ENCODE results near the gene TAOK3. TPM values are rescaled to one million over a fixed set of nuclear protein-coding genes. Genes with fewer than 3 reads are reported as not detected.

Gene TAOK3
- total RNA-seq, 1 donor from 2014 or later: 1.1 TPM

DNA sequence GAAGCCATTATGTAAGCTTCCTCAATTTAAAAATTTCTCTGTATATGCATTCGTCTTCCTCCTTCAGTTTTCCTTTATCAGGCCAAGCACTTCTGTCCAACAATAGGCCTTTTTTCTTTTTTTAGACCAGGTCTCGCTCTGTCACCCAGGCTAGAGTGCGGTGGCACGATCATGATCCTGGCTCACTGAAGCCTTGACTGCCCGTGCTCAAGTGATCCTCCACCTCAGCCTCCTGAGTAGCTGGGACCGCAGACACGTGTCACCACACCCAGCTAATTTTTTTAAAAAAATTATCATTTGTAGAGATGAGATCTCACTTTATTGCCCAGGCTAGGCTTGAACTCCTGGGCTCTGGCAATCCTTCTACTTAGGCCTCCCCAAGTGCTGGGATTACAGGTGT lies 25.8 kb downstream of the TAOK3 start:
- Mint-ChIP-seq H3K27ac (no peak overlapping the region), H3K27me3 (ENCODE audit: insufficient read depth, low read depth) (no peaks in the 10 kb centered on the region), H3K4me1 (no peaks in the 10 kb centered on the region), H3K4me3 (no peak overlapping the region), H3K36me3 (no peaks in the 10 kb centered on the region), H3K9me3 (no peaks in the 10 kb centered on the region)
- H3K9me3 ChIP-seq (ENCODE audit: low read depth): no peaks in the 10 kb centered on the region
- no peaks in the 10 kb centered on the region for H3K36me3 ChIP-seq
- H3K9ac ChIP-seq: no peak overlapping the region
- DNase-seq (ENCODE audit: low spot score): no peak
- H2AFZ ChIP-seq (replicated peaks): no peak overlapping the region
- TF ChIP-seq EZH2 (IDR thresholded peaks at IDR 0.05) (no peak), EZH2phosphoT487 (IDR thresholded peaks at IDR 0.05) (no peak)
- TF ChIP-seq, protein P1, sequence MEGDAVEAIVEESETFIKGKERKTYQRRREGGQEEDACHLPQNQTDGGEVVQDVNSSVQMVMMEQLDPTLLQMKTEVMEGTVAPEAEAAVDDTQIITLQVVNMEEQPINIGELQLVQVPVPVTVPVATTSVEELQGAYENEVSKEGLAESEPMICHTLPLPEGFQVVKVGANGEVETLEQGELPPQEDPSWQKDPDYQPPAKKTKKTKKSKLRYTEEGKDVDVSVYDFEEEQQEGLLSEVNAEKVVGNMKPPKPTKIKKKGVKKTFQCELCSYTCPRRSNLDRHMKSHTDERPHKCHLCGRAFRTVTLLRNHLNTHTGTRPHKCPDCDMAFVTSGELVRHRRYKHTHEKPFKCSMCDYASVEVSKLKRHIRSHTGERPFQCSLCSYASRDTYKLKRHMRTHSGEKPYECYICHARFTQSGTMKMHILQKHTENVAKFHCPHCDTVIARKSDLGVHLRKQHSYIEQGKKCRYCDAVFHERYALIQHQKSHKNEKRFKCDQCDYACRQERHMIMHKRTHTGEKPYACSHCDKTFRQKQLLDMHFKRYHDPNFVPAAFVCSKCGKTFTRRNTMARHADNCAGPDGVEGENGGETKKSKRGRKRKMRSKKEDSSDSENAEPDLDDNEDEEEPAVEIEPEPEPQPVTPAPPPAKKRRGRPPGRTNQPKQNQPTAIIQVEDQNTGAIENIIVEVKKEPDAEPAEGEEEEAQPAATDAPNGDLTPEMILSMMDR (IDR thresholded peaks at IDR 0.05): no peak
- no peak overlapping the region for H3K27ac ChIP-seq
- no peak overlapping the region for H3K4me2 ChIP-seq
- no peak overlapping the region for H3K4me3 ChIP-seq
- peaks cover 9% of the 10 kb centered on the region for H3K4me1 ChIP-seq
- no peaks in the 10 kb centered on the region for H3F3A ChIP-seq (ENCODE audit: low read depth)
- H3K79me2 ChIP-seq (ENCODE audit: low read depth): no peaks in the 10 kb centered on the region
- no peaks in the 10 kb centered on the region for H4K20me1 ChIP-seq (ENCODE audit: low read depth)
- no peaks in the 10 kb centered on the region for H3K27me3 ChIP-seq

DNA sequence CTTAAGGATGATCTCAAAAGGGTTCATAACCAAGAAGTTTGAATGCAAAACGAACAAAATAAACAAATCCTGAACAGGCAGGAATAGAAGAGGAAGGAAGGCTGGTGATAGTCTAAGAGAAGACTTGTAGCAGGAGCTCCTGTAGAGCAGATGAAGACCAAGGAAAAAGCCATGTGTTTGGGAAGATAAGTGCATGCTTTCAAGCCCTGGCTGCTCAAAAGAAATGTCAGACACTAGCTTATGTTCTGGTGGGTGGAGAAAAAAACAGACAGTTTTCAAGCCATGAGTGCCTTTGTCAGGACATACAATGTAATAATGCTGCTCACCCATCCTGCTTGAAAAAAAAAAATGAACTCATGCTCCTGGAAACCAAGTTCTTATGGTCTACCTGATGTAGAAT lies 27.4 kb downstream of the TAOK3 start:
- no peaks in the 10 kb centered on the region for H3K9me3 Mint-ChIP-seq
- no peak overlapping the region for H3K4me2 ChIP-seq
- no peak overlapping the region for H2AFZ ChIP-seq (replicated peaks)
- no peak for DNase-seq (ENCODE audit: low spot score)
- peaks cover 9% of the 10 kb centered on the region for H3K4me1 ChIP-seq
- H3F3A ChIP-seq (ENCODE audit: low read depth): no peaks in the 10 kb centered on the region
- H4K20me1 ChIP-seq (ENCODE audit: low read depth): no peaks in the 10 kb centered on the region
- H3K9ac ChIP-seq: no peak overlapping the region
- H3K4me1 Mint-ChIP-seq: no peaks in the 10 kb centered on the region
- no peaks in the 10 kb centered on the region for H3K36me3 ChIP-seq
- no peak overlapping the region for H3K4me3 Mint-ChIP-seq
- no peaks in the 10 kb centered on the region for H3K27me3 ChIP-seq
- H3K27ac Mint-ChIP-seq: no peak overlapping the region
- no peaks in the 10 kb centered on the region for H3K79me2 ChIP-seq (ENCODE audit: low read depth)
- H3K36me3 Mint-ChIP-seq: no peaks in the 10 kb centered on the region
- no peaks in the 10 kb centered on the region for H3K9me3 ChIP-seq (ENCODE audit: low read depth)
- no peak overlapping the region for H3K4me3 ChIP-seq
- no peaks in the 10 kb centered on the region for H3K27me3 Mint-ChIP-seq (ENCODE audit: insufficient read depth, low read depth)
- no peak overlapping the region for H3K27ac ChIP-seq
- TF ChIP-seq, protein P1 (IDR thresholded peaks at IDR 0.05): no peak
- TF ChIP-seq EZH2phosphoT487 (IDR thresholded peaks at IDR 0.05) (no peak), EZH2 (IDR thresholded peaks at IDR 0.05) (no peak)

DNA sequence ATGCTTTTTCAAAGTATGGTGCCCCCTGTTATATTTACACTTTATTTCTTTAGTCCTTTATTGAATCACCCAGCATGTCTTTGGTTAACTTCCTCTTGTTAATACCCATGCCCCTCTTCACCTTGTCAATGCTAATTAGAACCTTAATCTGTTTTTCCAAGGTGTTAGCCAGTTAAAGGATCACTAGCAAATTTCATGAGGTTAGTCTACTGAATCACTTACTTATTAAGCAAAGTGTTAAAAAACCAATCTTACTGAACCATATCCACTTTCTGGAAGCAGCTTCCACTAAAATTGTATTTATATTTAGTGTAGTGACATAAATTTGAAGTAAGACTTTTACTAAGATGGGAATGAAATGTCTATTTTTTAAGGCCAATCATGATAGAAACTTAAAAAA lies 27.9 kb downstream of the TAOK3 start:
- no peak overlapping the region for H3K4me3 Mint-ChIP-seq
- Histone ChIP-seq H3K36me3 (no peaks in the 10 kb centered on the region), H3F3A (ENCODE audit: low read depth) (no peaks in the 10 kb centered on the region), H3K4me1 (peaks cover 9% of the 10 kb centered on the region), H3K9ac (no peak overlapping the region), H3K27ac (no peak overlapping the region), H3K9me3 (ENCODE audit: low read depth) (no peaks in the 10 kb centered on the region), H2AFZ (replicated peaks) (no peak overlapping the region), H3K4me2 (no peak overlapping the region), H3K79me2 (ENCODE audit: low read depth) (no peaks in the 10 kb centered on the region), H3K27me3 (no peaks in the 10 kb centered on the region), H4K20me1 (ENCODE audit: low read depth) (no peaks in the 10 kb centered on the region), H3K4me3 (no peak overlapping the region)
- no peak overlapping the region for H3K27ac Mint-ChIP-seq
- no peak for TF ChIP-seq EZH2phosphoT487 (IDR thresholded peaks at IDR 0.05)
- TF ChIP-seq EZH2 (IDR thresholded peaks at IDR 0.05): no peak
- TF ChIP-seq, protein P1 (IDR thresholded peaks at IDR 0.05): no peak
- no peaks in the 10 kb centered on the region for H3K27me3 Mint-ChIP-seq (ENCODE audit: insufficient read depth, low read depth)
- H3K4me1 Mint-ChIP-seq: no peaks in the 10 kb centered on the region
- no peak for DNase-seq (ENCODE audit: low spot score)
- H3K36me3 Mint-ChIP-seq: no peaks in the 10 kb centered on the region
- H3K9me3 Mint-ChIP-seq: no peaks in the 10 kb centered on the region
